ENCODE data around the gene EHMT1.

EHMT1 gene

DNA sequence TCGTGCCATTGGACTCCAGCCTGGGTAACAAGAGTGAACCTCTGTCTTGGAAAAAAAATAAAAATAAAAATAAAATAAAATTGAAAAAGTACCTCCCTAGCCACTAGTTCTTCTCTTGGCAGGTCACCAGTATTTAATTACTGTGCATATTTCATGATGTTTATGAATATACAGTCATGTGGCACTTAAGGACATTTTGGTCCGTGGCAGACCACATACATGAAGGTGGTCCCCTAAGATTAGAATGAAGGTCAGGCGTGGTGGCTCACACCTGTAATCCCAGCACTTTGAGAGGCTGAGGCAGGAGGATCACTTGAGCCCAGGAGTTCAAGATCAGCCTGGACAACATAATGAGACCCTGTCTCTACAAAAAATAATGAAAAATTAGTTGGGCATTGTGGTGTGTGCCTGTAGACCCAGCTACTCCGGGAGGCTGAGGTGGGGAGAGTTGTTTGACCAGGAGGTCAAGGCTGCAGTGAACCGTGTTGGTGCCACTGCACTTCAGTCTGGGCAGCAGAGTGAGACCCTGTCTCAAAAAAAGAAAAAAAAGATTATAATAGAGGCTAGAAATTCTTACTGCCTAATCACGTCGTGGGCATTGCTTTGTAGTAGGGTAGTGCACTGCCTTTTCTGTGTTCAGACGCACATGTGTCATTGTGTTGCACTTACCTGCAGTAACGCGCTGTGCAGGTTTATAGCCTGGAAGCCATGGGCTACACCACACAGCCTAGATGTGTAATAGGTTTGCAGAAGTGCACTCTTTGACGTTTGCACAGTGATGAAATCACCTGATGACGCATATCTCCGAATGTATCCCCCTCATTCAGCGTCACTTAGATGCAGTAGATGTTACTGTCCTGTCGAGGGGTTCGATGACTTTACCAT, 12.8 kb downstream of the EHMT1 start:
- peaks cover 3% of the 10 kb centered on the region for H3K36me3 ChIP-seq
- H3K27ac ChIP-seq: no peak overlapping the region
- H3K4me3 ChIP-seq (ENCODE audit: low read depth, low read length): no peak overlapping the region
- DNase-seq: no peak
- no peaks in the 10 kb centered on the region for H3K27me3 ChIP-seq (ENCODE audit: insufficient read depth, low read depth, severe bottlenecking)
- no peak for TF ChIP-seq CTCF (IDR thresholded peaks at IDR 0.05; ENCODE audit: low read depth, low read length)
- H3K9me3 ChIP-seq (ENCODE audit: severe bottlenecking): no peaks in the 10 kb centered on the region

- Histone ChIP-seq H3K9me3 (ENCODE audit: severe bottlenecking) (no peaks in the 10 kb centered on the region), H3K4me3 (ENCODE audit: low read depth, low read length) (no peak overlapping the region), H3K27ac (no peak overlapping the region), H3K36me3 (peaks cover 3% of the 10 kb centered on the region), H3K27me3 (ENCODE audit: insufficient read depth, low read depth, severe bottlenecking) (no peaks in the 10 kb centered on the region)
- DNase-seq: no peak
- TF ChIP-seq CTCF (IDR thresholded peaks at IDR 0.05; ENCODE audit: low read depth, low read length): no peak
These were observed 13.7 kb downstream of the EHMT1 start for GRCh38 chr9:137632230-137633161.

DNA sequence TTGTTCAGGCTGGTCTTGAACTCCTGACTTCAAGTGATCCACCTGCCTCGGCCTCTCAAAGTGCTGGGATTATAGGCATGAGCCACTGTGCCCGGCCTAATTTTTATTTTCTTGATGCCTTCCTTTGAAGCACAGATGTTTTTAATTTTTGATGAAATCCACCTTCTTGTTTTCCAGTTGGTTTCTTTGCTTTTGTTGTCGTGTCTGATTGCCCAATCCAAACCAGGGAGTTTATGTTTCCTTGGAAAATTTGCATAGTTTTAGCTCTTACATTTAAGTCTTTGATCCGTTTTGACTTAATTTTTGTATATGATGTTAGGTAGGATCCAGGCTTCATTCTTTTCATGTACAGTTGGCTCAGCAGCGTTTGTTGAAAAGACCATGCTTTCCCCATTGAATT, 15.2 kb downstream of the EHMT1 start:
- TF ChIP-seq CTCF (IDR thresholded peaks at IDR 0.05; ENCODE audit: low read depth, low read length): no peak
- Histone ChIP-seq H3K4me3 (ENCODE audit: low read depth, low read length) (no peak overlapping the region), H3K27me3 (ENCODE audit: insufficient read depth, low read depth, severe bottlenecking) (no peaks in the 10 kb centered on the region), H3K36me3 (peaks cover 3% of the 10 kb centered on the region; the same call in 1 of the 2 replicates), H3K9me3 (ENCODE audit: severe bottlenecking) (no peaks in the 10 kb centered on the region), H3K27ac (no peak overlapping the region)
- DNase-seq: no peak

DNA sequence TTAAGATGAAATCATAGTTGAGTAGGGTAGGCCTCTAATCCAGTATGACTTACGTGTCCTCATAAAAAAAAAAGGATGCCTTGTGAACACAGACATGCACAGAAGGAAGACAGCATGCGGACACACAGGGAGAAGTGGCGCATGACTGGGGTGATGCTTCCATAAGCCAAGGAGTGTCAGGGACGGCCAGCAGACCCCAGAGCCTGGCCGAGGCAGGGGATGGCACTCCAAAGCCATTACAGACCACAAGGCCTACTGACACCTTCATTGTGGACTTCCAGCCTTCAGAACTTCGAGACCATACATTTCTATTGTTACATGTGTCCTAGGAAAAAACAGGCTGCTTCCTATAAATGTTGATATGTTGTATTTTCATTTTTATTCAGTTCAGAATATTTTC, 19.9 kb downstream of the EHMT1 start:
- DNase-seq: no peak
- no peak for TF ChIP-seq CTCF (IDR thresholded peaks at IDR 0.05; ENCODE audit: low read depth, low read length)
- H3K27ac ChIP-seq: no peak overlapping the region

DNA sequence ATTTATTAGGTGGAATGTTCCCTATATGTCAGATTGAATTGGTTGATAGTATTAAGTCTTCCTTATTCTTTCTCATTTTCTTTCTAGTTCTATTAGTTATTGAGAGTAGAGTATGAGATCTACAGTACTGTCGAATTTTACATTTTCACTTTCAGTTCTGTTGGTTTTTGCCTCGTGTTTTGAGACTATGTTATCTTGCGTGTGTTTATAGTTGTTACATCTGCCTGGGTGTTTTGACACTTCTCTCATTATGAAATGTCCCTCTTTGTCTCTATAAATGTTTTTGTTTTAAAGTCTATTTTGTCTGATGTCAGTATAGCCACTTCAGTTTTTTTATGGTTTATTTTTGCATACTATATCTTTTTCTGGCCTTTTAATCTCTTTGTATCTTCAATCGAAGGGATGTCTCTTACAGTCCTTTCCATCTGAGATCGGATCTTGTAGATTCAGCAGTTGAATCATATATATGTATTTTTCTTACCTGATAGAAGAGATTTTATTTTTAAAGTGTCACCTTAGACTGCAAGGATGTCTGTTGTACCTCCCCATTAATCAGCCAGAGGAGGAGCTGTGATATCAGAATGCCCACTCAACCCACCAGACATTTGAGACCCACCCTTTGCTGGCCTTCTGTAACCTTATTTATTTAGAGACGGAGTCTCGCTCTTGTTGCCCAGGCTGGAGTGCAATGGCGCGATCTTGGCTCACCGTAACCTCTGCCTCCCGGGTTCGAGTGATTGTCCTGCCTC, 20.7 kb downstream of the EHMT1 start:
- no peak for DNase-seq
- Histone ChIP-seq H3K9me3 (ENCODE audit: severe bottlenecking) (no peaks in the 10 kb centered on the region), H3K27ac (no peak overlapping the region), H3K4me3 (ENCODE audit: low read depth, low read length) (no peak overlapping the region), H3K27me3 (ENCODE audit: insufficient read depth, low read depth, severe bottlenecking) (no peaks in the 10 kb centered on the region), H3K36me3 (peaks cover 12% of the 10 kb centered on the region)
- TF ChIP-seq CTCF (IDR thresholded peaks at IDR 0.05; ENCODE audit: low read depth, low read length): no peak

More for the DNA sequence above, 19.9 kb downstream of the EHMT1 start:
- Histone ChIP-seq H3K9me3 (ENCODE audit: severe bottlenecking) (no peaks in the 10 kb centered on the region), H3K4me3 (ENCODE audit: low read depth, low read length) (no peak overlapping the region), H3K36me3 (peaks cover 10% of the 10 kb centered on the region; the same call in 1 of the 2 replicates), H3K27me3 (ENCODE audit: insufficient read depth, low read depth, severe bottlenecking) (no peaks in the 10 kb centered on the region)
